SK-N-SH (cell line): ENCODE measurements around the gene RNMT. TPM values are rescaled to one million over a fixed set of nuclear protein-coding genes. Genes with fewer than 3 reads are reported as not detected.

Source experiments
- CTCF ChIA-PET: fragments of 300-600, 350-600 bp; formaldehyde crosslinking; extraction: SDS; loops from one replicate; lab custom pipeline; 2021; lab: Yijun Ruan, JAX
- POLR2A ChIA-PET: fragments of 350-600 bp; sonication (Branson Sonifier 250); formaldehyde crosslinking; extraction: SDS; loops from one replicate; lab custom pipeline; 2020; ENCODE audit warnings: antibody characterized with exemption, inconsistent platforms; lab: Yijun Ruan, JAX
- DNase-seq: peaks from one replicate; pipeline ENCODE4 v3.0.0; 2012
- H2AFZ ChIP-seq: fragments of 200-600 bp; sonication (generic); 2 replicates; pipeline ENCODE4 v1.8.1; 2016; ENCODE audit warnings: antibody characterized with exemption, mild to moderate bottlenecking, low read depth
- H3F3A ChIP-seq: fragments of 200-600 bp; sonication (generic); replicated peaks from 2 replicates; pipeline ENCODE3; 2016; ENCODE audit warnings: antibody characterized with exemption, mild to moderate bottlenecking; ENCODE audit not compliant: insufficient read depth
- H3K27ac ChIP-seq, 2 experiments: fragments of 200-500 bp in 1 of 2; fragments of 200-600 bp in 1 of 2; sonication (Bioruptor generic) in 1 of 2; sonication (generic), shearing (Covaris generic) in 1 of 2; 2 replicates each; pipeline versions ENCODE4 v1.5.1 to v1.6.1; 2014 to 2016; ENCODE audit warnings: low read depth in 2 of 2, inconsistent platforms in 1 of 2, low read length in 1 of 2, mild to moderate bottlenecking in 1 of 2, mixed read lengths in 1 of 2
- H3K27me3 ChIP-seq: fragments of 200-600 bp; sonication (generic), shearing (Covaris generic); 2 replicates; pipeline ENCODE4 v1.6.1; 2016; ENCODE audit warnings: mixed run types; ENCODE audit not compliant: insufficient read depth
- H3K36me3 ChIP-seq, 2 experiments: fragments of 200-500 bp in 1 of 2; fragments of 200-600 bp in 1 of 2; sonication (Bioruptor generic) in 1 of 2; sonication (generic) in 1 of 2; replicated peaks in 1 of 2; 2 replicates each; pipeline versions ENCODE3 to v1.5.1; 2014 to 2016; ENCODE audit warnings: low read length in 1 of 2, mild to moderate bottlenecking in 1 of 2; ENCODE audit not compliant: insufficient read depth in 2 of 2, control insufficient read depth in 1 of 2
- H3K4me1 ChIP-seq, 2 experiments: fragments of 200-500 bp in 1 of 2; fragments of 200-600 bp in 1 of 2; sonication (Bioruptor generic) in 1 of 2; sonication (generic), shearing (Covaris generic) in 1 of 2; 2 replicates each; pipeline versions ENCODE4 v1.5.1 to v1.6.1; 2014 to 2016; ENCODE audit warnings: low read depth in 1 of 2, low read length in 1 of 2, mixed run types in 1 of 2; ENCODE audit not compliant: insufficient read depth in 2 of 2, control insufficient read depth in 1 of 2
- H3K4me2 ChIP-seq: fragments of 200-600 bp; sonication (generic), shearing (Covaris generic); 2 replicates; pipeline ENCODE4 v1.6.1; 2017; ENCODE audit warnings: mixed run types
- H3K4me3 ChIP-seq, 2 experiments: fragments of 200-500 bp in 1 of 2; fragments of 200-600 bp in 1 of 2; sonication (Bioruptor generic) in 1 of 2; sonication (generic), shearing (Covaris generic) in 1 of 2; 2 replicates each; pipeline versions ENCODE4 v1.5.1 to v1.8.1; 2014 to 2016; ENCODE audit warnings: low read depth in 2 of 2, inconsistent platforms in 1 of 2, low read length in 1 of 2, mild to moderate bottlenecking in 1 of 2, mixed read lengths in 1 of 2, moderate library complexity in 1 of 2
- H3K79me2 ChIP-seq: fragments of 200-600 bp; sonication (generic); 2 replicates; pipeline ENCODE4 v1.8.1; 2017; ENCODE audit warnings: mild to moderate bottlenecking; ENCODE audit not compliant: insufficient read depth
- H3K9ac ChIP-seq: fragments of 200-600 bp; sonication (generic); 2 replicates; pipeline ENCODE4 v1.6.1; 2017; ENCODE audit warnings: mixed run types
- H3K9me2 ChIP-seq: fragments of 200-600 bp; sonication (generic); 2 replicates; pipeline ENCODE4 v1.6.1; 2017; ENCODE audit warnings: mixed run types
- H3K9me3 ChIP-seq: fragments of 200-600 bp; sonication (generic); 2 replicates; pipeline ENCODE4 v1.6.1; 2017; ENCODE audit warnings: mixed run types, mild to moderate bottlenecking, moderate library complexity
- H4K20me1 ChIP-seq: fragments of 200-600 bp; sonication (generic); 2 replicates; pipeline ENCODE4 v1.6.1; 2017; ENCODE audit warnings: mild to moderate bottlenecking, mixed run types; ENCODE audit not compliant: insufficient read depth
- EZH2phosphoT487 ChIP-seq: fragments of 200-600 bp; sonication (generic); IDR thresholded peaks from 2 replicates; pipeline ENCODE4 v1.6.1; 2017; ENCODE audit warnings: low read depth, mixed run types, mild to moderate bottlenecking, antibody characterized with exemption, moderate library complexity, borderline replicate concordance
- FOXJ3 ChIP-seq: sonication (generic); formaldehyde crosslinking; IDR thresholded peaks from 2 replicates; pipeline ENCODE4 v1.5.1; 2020; ENCODE audit warnings: mild to moderate bottlenecking, missing genetic modification reagents
- JUND ChIP-seq: IDR thresholded peaks from 2 replicates; pipeline ENCODE4 v1.4.0; 2012
- MAX ChIP-seq: IDR thresholded peaks from 2 replicates; pipeline ENCODE4 v1.4.0; 2012; ENCODE audit warnings: low read depth
- MXI1 ChIP-seq: IDR thresholded peaks from 2 replicates; pipeline ENCODE4 v1.6.1; 2012; ENCODE audit warnings: mild to moderate bottlenecking, low read depth, low read length, improper control_type of control experiment
- POLR2AphosphoS5 ChIP-seq: IDR thresholded peaks from 2 replicates; pipeline ENCODE4 v1.6.1; 2012; ENCODE audit warnings: low read depth, low read length
- RFX5 ChIP-seq: IDR thresholded peaks from 2 replicates; pipeline ENCODE4 v1.6.1; 2012; ENCODE audit warnings: mild to moderate bottlenecking, improper control_type of control experiment, low read length
- RXRA ChIP-seq: IDR thresholded peaks from 2 replicates; pipeline ENCODE4 v1.4.0; 2012; ENCODE audit warnings: low read depth, mild to moderate bottlenecking, borderline replicate concordance
- SIN3A ChIP-seq: IDR thresholded peaks from 2 replicates; pipeline ENCODE4 v1.6.1; 2012; ENCODE audit warnings: low read depth, mild to moderate bottlenecking, low read length, moderate library complexity, borderline replicate concordance
- TEAD4 ChIP-seq: IDR thresholded peaks from 2 replicates; pipeline ENCODE4 v1.4.0; 2012; ENCODE audit warnings: mild to moderate bottlenecking, borderline replicate concordance; ENCODE audit not compliant: insufficient read depth
- WGBS: methylation state at CpG from one replicate; pipeline ENCODE4 v1.1.6; 2017; ENCODE audit warnings: low lambda C conversion rate; 5-methylcytosine and 5-hydroxymethylcytosine counted together
- polyA plus RNA-seq, 3 experiments: library from polyadenylated mRNA; depleted of rRNA; stranded (reverse); fragments of >200 nt; gene quantifications; 2 replicates each; pipeline ENCODE4 v1.2.3, GENCODE V29; 2012
- TF ChIP-seq, protein P1 (sequence below): fragments of 200-600 bp; sonication (generic); IDR thresholded peaks from 2 replicates; pipeline ENCODE4 v1.6.1; 2017; ENCODE audit warnings: antibody characterized with exemption, mild to moderate bottlenecking, moderate library complexity

The RNMT gene
- polyA plus RNA-seq, 1 of the 3 experiments (the other 2 are of a cell fraction) = 12.7 TPM

DNA sequence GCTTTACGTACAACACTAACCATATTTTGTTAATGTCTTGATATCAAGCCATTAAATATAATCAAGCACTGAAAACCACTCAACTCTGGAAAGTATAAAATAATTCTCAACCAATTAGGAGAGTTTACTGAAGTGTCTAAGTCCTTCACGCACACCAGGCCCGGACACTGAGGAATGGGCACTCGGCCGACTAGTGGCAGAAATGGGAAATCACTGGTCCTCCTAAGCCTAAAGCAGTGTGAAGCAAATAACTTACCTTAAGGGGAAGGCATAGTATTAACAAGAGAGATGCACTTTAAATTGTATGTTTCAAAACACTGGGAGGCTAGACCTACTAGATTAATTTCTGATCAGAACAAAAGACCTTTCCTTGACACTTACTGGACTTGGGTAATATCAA lies 45.9 kb upstream of the RNMT start:
- peak; percentile 33 for DNase-seq
- no peaks in the 10 kb centered on the region for H3K9me3 ChIP-seq
- peaks cover 9 to 25% of the 10 kb centered on the region in 2 experiments for H3K36me3 ChIP-seq
- H3K9ac ChIP-seq = no peak overlapping the region
- CTCF ChIA-PET = interaction anchor here (0.7 to 2.3 kb wide), 4 partner anchors 9 to 25 kb away, joined by 3 to 9 read pairs (median 3); no protein-coding TSS in a partner anchor
- TF ChIP-seq TEAD4 = no peak
- TF ChIP-seq, protein P1, sequence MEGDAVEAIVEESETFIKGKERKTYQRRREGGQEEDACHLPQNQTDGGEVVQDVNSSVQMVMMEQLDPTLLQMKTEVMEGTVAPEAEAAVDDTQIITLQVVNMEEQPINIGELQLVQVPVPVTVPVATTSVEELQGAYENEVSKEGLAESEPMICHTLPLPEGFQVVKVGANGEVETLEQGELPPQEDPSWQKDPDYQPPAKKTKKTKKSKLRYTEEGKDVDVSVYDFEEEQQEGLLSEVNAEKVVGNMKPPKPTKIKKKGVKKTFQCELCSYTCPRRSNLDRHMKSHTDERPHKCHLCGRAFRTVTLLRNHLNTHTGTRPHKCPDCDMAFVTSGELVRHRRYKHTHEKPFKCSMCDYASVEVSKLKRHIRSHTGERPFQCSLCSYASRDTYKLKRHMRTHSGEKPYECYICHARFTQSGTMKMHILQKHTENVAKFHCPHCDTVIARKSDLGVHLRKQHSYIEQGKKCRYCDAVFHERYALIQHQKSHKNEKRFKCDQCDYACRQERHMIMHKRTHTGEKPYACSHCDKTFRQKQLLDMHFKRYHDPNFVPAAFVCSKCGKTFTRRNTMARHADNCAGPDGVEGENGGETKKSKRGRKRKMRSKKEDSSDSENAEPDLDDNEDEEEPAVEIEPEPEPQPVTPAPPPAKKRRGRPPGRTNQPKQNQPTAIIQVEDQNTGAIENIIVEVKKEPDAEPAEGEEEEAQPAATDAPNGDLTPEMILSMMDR = peak; percentile 35; the same call in 1 of the 2 replicates
- H3K9me2 ChIP-seq = no peaks in the 10 kb centered on the region
- 91% methylated on average over 5 of the region's 5 CpGs for WGBS
- POLR2A ChIA-PET = no interaction called here
- H4K20me1 ChIP-seq = 0 out of 2 replicates have a peak, but pooled peaks cover 3% of the 10 kb centered on the region
- H3F3A ChIP-seq = peaks cover 12% of the 10 kb centered on the region
- no peak overlapping the region for H3K4me2 ChIP-seq
- H3K27me3 ChIP-seq = no peaks in the 10 kb centered on the region
- H3K4me3 ChIP-seq = no peak overlapping the region
- H3K27ac ChIP-seq = no peak overlapping the region
- H3K4me1 ChIP-seq = no peaks in the 10 kb centered on the region
- H3K79me2 ChIP-seq = peaks cover 63% of the 10 kb centered on the region
- no peak overlapping the region for H2AFZ ChIP-seq

DNA sequence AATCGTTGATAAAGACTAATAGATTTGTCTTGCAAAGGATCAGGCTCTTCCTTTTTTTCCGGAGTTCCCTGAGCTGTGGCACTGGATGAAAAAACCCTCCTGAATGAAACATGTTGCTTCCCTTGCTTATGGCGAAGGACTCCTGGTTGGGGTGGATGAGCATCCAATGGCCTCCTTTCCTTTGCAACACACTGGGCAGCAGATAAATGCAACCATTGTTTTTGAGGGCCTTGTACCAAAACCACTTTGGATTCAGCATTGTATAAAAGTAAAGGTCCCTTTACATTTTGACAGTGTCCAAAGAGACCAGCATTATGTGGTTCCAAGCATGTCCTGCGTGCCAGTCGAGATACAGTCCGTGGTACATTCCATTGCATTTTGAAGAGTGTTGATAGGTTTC lies 44.8 kb upstream of the RNMT start:
- Histone ChIP-seq H3K4me3 (no peak overlapping the region), H3K27me3 (no peaks in the 10 kb centered on the region), H3K79me2 (peaks cover 73% of the 10 kb centered on the region), H3K9me2 (no peaks in the 10 kb centered on the region), H3K9ac (no peak overlapping the region), H3K9me3 (no peaks in the 10 kb centered on the region), H3K36me3 (peaks cover 9 to 25% of the 10 kb centered on the region in 2 experiments), H3K4me1 (no peaks in the 10 kb centered on the region; a peak in 1 of 4 replicates), H2AFZ (no peak overlapping the region), H4K20me1 (0 out of 2 replicates have a peak, but pooled peaks cover 5% of the 10 kb centered on the region), H3K27ac (no peak overlapping the region), H3K4me2 (no peak overlapping the region), H3F3A (peaks cover 8% of the 10 kb centered on the region)
- ChIA-PET POLR2A (no interaction called here), CTCF (interaction anchor here (0.8 to 2.3 kb wide), 4 partner anchors 8 to 49 kb away, joined by 3 to 9 read pairs (median 3); no protein-coding TSS in a partner anchor)
- TF ChIP-seq FOXJ3 (CRISPR knock-in tag) (no peak), JUND (no peak), POLR2AphosphoS5 (no peak), TEAD4 (no peak), RXRA (no peak), MAX (no peak), SIN3A (no peak), MXI1 (no peak), EZH2phosphoT487 (no peak), RFX5 (no peak)
- WGBS = 94% methylated on average over 6 of the region's 6 CpGs
- no peak for DNase-seq
